H9 (cell line): ENCODE results near the gene STK24. TPM values are rescaled to one million over a fixed set of nuclear protein-coding genes. Genes with fewer than 3 reads are reported as not detected.

ENCODE experiments used
- DNase-seq: peaks from one replicate; pipeline ENCODE4 v3.0.0-alpha.2; 2017
- H2AFZ ChIP-seq: one replicate; pipeline ENCODE4 v1.6.1; 2013; ENCODE audit warnings: mild to moderate bottlenecking, low read length, control low read depth, moderate library complexity
- H2AK5ac ChIP-seq: 2 replicates; pipeline ENCODE4 v1.6.1; 2013; ENCODE audit warnings: low read length, control low read depth, mixed read lengths; ENCODE audit not compliant: insufficient read length
- H2BK120ac ChIP-seq: one replicate; pipeline ENCODE4 v1.6.1; 2013; ENCODE audit warnings: low read depth, mild to moderate bottlenecking, low read length, control low read depth, inconsistent platforms; ENCODE audit not compliant: poor library complexity, severe bottlenecking
- H2BK12ac ChIP-seq: 2 replicates; pipeline ENCODE4 v1.6.1; 2013; ENCODE audit warnings: low read length, control low read depth, mixed read lengths, low read depth; ENCODE audit not compliant: insufficient read length
- H2BK15ac ChIP-seq: 2 replicates; pipeline ENCODE4 v1.6.1; 2013; ENCODE audit warnings: low read depth, low read length, control low read depth
- H2BK20ac ChIP-seq: one replicate; pipeline ENCODE4 v1.6.1; 2013; ENCODE audit warnings: low read depth, mild to moderate bottlenecking, low read length, control low read depth, inconsistent platforms; ENCODE audit not compliant: poor library complexity, severe bottlenecking
- H2BK5ac ChIP-seq: 2 replicates; pipeline ENCODE4 v1.6.1; 2013; ENCODE audit warnings: low read length, control low read depth, mixed read lengths; ENCODE audit not compliant: insufficient read length
- H3K14ac ChIP-seq: 2 replicates; pipeline ENCODE4 v1.6.1; 2013; ENCODE audit warnings: low read length, control low read depth; ENCODE audit not compliant: insufficient read depth
- H3K18ac ChIP-seq: 2 replicates; pipeline ENCODE4 v1.6.1; 2013; ENCODE audit warnings: low read depth, mild to moderate bottlenecking, mixed read lengths, low read length, control low read depth; ENCODE audit not compliant: insufficient read length
- H3K23ac ChIP-seq: 2 replicates; pipeline ENCODE4 v1.6.1; 2013; ENCODE audit warnings: low read length, control low read depth, mixed read lengths, low read depth; ENCODE audit not compliant: insufficient read length
- H3K23me2 ChIP-seq: 2 replicates; pipeline ENCODE4 v1.6.1; 2013; ENCODE audit warnings: low read depth, mild to moderate bottlenecking, mixed read lengths, low read length, control low read depth; ENCODE audit not compliant: insufficient read length, poor library complexity, severe bottlenecking
- H3K27ac ChIP-seq: 2 replicates; pipeline ENCODE4 v1.5.1; 2013; ENCODE audit warnings: low read length, control low read depth, mixed read lengths, low read depth; ENCODE audit not compliant: insufficient read length
- H3K27me3 ChIP-seq: 2 replicates; pipeline ENCODE4 v1.6.1; 2013; ENCODE audit warnings: low read length, control low read depth, inconsistent platforms; ENCODE audit not compliant: insufficient read depth
- H3K4ac ChIP-seq: 2 replicates; pipeline ENCODE4 v1.6.1; 2013; ENCODE audit warnings: low read depth, mild to moderate bottlenecking, control low read depth, inconsistent platforms, low read length, moderate library complexity
- H3K4me1 ChIP-seq: 2 replicates; pipeline ENCODE4 v1.6.1; 2013; ENCODE audit warnings: low read length, control low read depth, inconsistent platforms; ENCODE audit not compliant: insufficient read depth
- H3K4me2 ChIP-seq: 2 replicates; pipeline ENCODE4 v1.6.1; 2013; ENCODE audit warnings: low read length, control low read depth, mixed read lengths; ENCODE audit not compliant: insufficient read length, insufficient read depth
- H3K56ac ChIP-seq: 2 replicates; pipeline ENCODE4 v1.6.1; 2013; ENCODE audit warnings: low read depth, mild to moderate bottlenecking, mixed read lengths, low read length, control low read depth; ENCODE audit not compliant: insufficient read length
- H3K79me1 ChIP-seq: 2 replicates; pipeline ENCODE4 v1.6.1; 2013; ENCODE audit warnings: low read depth, mild to moderate bottlenecking, moderate library complexity, low read length, control low read depth, inconsistent platforms; ENCODE audit not compliant: insufficient read depth, poor library complexity, severe bottlenecking
- H3K79me2 ChIP-seq: 2 replicates; pipeline ENCODE4 v1.6.1; 2013; ENCODE audit warnings: low read length, control low read depth, inconsistent platforms; ENCODE audit not compliant: insufficient read depth
- H3K9ac ChIP-seq: 2 replicates; pipeline ENCODE4 v1.6.1; 2013; ENCODE audit warnings: low read length, control low read depth, mixed read lengths; ENCODE audit not compliant: insufficient read length; ENCODE audit errors: extremely low read depth
- H3K9me3 ChIP-seq: one replicate; pipeline ENCODE4 v1.6.1; 2013; ENCODE audit warnings: low read depth, low read length, inconsistent platforms; ENCODE audit not compliant: control insufficient read depth
- H3T11ph ChIP-seq: one replicate; pipeline ENCODE4 v1.6.1; 2013; ENCODE audit warnings: mild to moderate bottlenecking, low read length, control low read depth, inconsistent platforms
- H4K20me1 ChIP-seq: one replicate; pipeline ENCODE4 v1.6.1; 2013; ENCODE audit not compliant: control insufficient read depth, insufficient read length, insufficient read depth
- H4K5ac ChIP-seq: 2 replicates; pipeline ENCODE4 v1.6.1; 2013; ENCODE audit warnings: low read depth, mild to moderate bottlenecking, mixed read lengths, low read length, control low read depth; ENCODE audit not compliant: insufficient read length
- H4K8ac ChIP-seq: replicated peaks from 2 replicates; pipeline ENCODE4 v1.6.1; 2013; ENCODE audit warnings: low read length, control low read depth, mixed read lengths, low read depth; ENCODE audit not compliant: insufficient read length
- H4K91ac ChIP-seq: 2 replicates; pipeline ENCODE4 v1.6.1; 2013; ENCODE audit warnings: low read depth, mild to moderate bottlenecking, moderate library complexity, mixed read lengths, low read length, control low read depth; ENCODE audit not compliant: insufficient read length
- H3K27ac Mint-ChIP-seq, 3 experiments: 2 replicates in 2 of 3; 3 replicates in 1 of 3; pipeline ENCODE4 v1.8.0; 2020 to 2021; ENCODE audit warnings: mixed read lengths in 3 of 3, mild to moderate bottlenecking in 1 of 3, moderate library complexity in 1 of 3
- H3K27me3 Mint-ChIP-seq: 2 replicates; pipeline ENCODE4 v1.8.0; 2021; ENCODE audit warnings: low read depth, mild to moderate bottlenecking, moderate library complexity, mixed read lengths
- H3K36me3 Mint-ChIP-seq, 3 experiments: 2 replicates in 2 of 3; 3 replicates in 1 of 3; pipeline ENCODE4 v1.8.0; 2020 to 2021; ENCODE audit warnings: low read depth in 3 of 3, mixed read lengths in 3 of 3; ENCODE audit not compliant: insufficient read depth in 1 of 3
- H3K4me1 Mint-ChIP-seq, 2 experiments: 2 replicates each; pipeline ENCODE4 v1.8.0; 2020; ENCODE audit warnings: mixed read lengths in 2 of 2
- H3K4me3 Mint-ChIP-seq, 2 experiments: 2 replicates in 1 of 2; 3 replicates in 1 of 2; pipeline ENCODE4 v1.8.0; 2020 to 2021; ENCODE audit warnings: mild to moderate bottlenecking in 2 of 2, mixed read lengths in 2 of 2, moderate library complexity in 1 of 2
- H3K9me3 Mint-ChIP-seq, 2 experiments: 2 replicates in 1 of 2; 3 replicates in 1 of 2; pipeline ENCODE4 v1.8.0; 2020; ENCODE audit warnings: mild to moderate bottlenecking in 2 of 2, mixed read lengths in 2 of 2, moderate library complexity in 1 of 2
- CTCF ChIP-seq: fragments of 200-600 bp; sonication (generic); conservative IDR thresholded peaks from 3 replicates; pipeline ENCODE4 v1.8.0; 2021; ENCODE audit warnings: antibody characterized with exemption, mild to moderate bottlenecking
- WGBS: extraction: QIAGEN DNeasy Blood & Tissue Kit; methylation state at CpG from one replicate; pipeline ENCODE4 v1.1.7; 2013; ENCODE audit warnings: missing lambda C conversion rate, low lambda C conversion rate, mixed read lengths; ENCODE audit not compliant: insufficient read length; ENCODE audit errors: extremely low coverage; 5-methylcytosine and 5-hydroxymethylcytosine counted together
- total RNA-seq: library from RNA; stranded (reverse); gene quantifications from 2 replicates; pipeline ENCODE4 v1.2.1, GENCODE V29; 2021

Gene STK24
- total RNA-seq, 1 experiment from 2014 or later = 134 TPM

- peaks cover 29% of the 10 kb centered on the region for H3K79me2 ChIP-seq
Measured at GRCh38 chr13:98507282-98507797, 69.6 kb downstream of the STK24 start.

More at GRCh38 chr13:98507282-98507797, 69.6 kb downstream of the STK24 start:
- WGBS = no CpG with 5 or more reads among the region's 5 CpGs
- Histone ChIP-seq H4K8ac (no peak overlapping the region), H3K14ac (no peak overlapping the region), H3K18ac (no peak overlapping the region), H3K9me3 (no peaks in the 10 kb centered on the region), H2BK120ac (no peak overlapping the region), H3K4ac (no peak overlapping the region), H3K23ac (no peak overlapping the region), H4K5ac (no peak overlapping the region), H3K79me1 (peaks cover 21% of the 10 kb centered on the region), H4K91ac (no peak overlapping the region), H3K4me2 (no peak overlapping the region), H3K4me1 (peaks cover 10% of the 10 kb centered on the region; the same call in 1 of the 2 replicates), H2BK20ac (no peak overlapping the region), H2AFZ (no peak overlapping the region), H2BK12ac (no peak overlapping the region), H2BK5ac (no peak overlapping the region), H2AK5ac (no peak overlapping the region), H3K23me2 (no peaks in the 10 kb centered on the region), H3K27ac (no peak overlapping the region), H2BK15ac (no peak overlapping the region), H3K9ac (no peak overlapping the region), H3K56ac (no peak overlapping the region), H4K20me1 (no peaks in the 10 kb centered on the region), H3T11ph (no peak overlapping the region), H3K27me3 (no peaks in the 10 kb centered on the region)
- no peak overlapping the region for H3K4me3 Mint-ChIP-seq
- DNase-seq = no peak
- peaks cover 8 to 17% (median 10%) of the 10 kb centered on the region in 3 experiments; a peak in 5 of 7 replicates for H3K36me3 Mint-ChIP-seq
- H3K27ac Mint-ChIP-seq = peak overlapping the region in 2 of 3 experiments; percentile 31 to 85; a peak in 4 of 7 replicates
- no peaks in the 10 kb centered on the region for H3K9me3 Mint-ChIP-seq
- H3K27me3 Mint-ChIP-seq = no peaks in the 10 kb centered on the region
- no peak for TF ChIP-seq CTCF
- H3K4me1 Mint-ChIP-seq = peaks cover 53 to 69% of the 10 kb centered on the region in 2 experiments
